Measurements from ENCODE around the gene XYLT1.

DNA sequence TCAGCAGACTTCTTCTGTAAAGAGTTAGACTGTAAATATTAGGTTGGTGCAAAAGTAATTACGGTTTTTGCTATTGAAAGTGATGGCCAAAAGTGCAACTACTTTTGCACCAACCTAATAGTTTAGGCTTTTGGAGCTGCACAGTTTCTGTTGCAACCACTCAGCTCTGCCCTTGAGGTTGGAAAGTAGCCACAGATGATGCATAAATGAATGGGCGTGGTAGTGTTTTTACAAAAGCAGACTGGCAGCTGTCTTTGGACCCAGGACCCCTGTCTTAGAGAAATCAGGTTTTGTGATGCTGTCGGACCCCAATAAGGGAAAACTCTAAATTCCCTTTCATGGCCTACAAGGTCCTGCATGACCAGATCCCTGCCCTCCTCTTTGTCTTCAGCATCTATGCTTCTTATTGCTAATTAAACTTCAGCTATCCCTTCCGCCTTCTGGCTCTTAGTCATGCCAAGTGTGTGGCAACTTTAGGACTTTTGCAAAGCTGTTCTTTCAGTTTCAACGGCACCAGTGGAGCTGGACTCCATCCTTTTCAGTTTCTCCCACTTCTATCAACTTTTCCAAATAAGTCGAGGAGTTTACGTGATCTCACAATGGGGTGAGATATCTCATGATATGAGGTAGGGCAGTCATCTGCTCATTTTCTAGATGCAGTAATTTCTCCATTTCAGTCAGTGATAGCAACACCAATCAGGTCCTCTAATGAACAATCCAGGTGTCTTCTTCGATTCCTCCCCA is 232.3 kb downstream of the XYLT1 start:
- no peak for TF ChIP-seq NFRKB (IDR thresholded peaks at IDR 0.05; ENCODE audit: low read depth)
- TF ChIP-seq, protein P1, sequence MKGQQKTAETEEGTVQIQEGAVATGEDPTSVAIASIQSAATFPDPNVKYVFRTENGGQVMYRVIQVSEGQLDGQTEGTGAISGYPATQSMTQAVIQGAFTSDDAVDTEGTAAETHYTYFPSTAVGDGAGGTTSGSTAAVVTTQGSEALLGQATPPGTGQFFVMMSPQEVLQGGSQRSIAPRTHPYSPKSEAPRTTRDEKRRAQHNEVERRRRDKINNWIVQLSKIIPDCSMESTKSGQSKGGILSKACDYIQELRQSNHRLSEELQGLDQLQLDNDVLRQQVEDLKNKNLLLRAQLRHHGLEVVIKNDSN (CRISPR knock-in tag; IDR thresholded peaks at IDR 0.05), result no peak
- TF ChIP-seq GATAD2A (IDR thresholded peaks at IDR 0.05), result no peak
- no peak for TF ChIP-seq BRF1 (IDR thresholded peaks at IDR 0.05; ENCODE audit: borderline replicate concordance, extremely low read depth, insufficient read length)
- TF ChIP-seq ZNF121 (CRISPR knock-in tag; conservative IDR thresholded peaks at IDR 0.05), result no peak
- TF ChIP-seq CBX3 (IDR thresholded peaks at IDR 0.05; ENCODE audit: borderline replicate concordance in 1 of 2, low read length in 2 of 2), result no peak
- TF ChIP-seq, protein P2, sequence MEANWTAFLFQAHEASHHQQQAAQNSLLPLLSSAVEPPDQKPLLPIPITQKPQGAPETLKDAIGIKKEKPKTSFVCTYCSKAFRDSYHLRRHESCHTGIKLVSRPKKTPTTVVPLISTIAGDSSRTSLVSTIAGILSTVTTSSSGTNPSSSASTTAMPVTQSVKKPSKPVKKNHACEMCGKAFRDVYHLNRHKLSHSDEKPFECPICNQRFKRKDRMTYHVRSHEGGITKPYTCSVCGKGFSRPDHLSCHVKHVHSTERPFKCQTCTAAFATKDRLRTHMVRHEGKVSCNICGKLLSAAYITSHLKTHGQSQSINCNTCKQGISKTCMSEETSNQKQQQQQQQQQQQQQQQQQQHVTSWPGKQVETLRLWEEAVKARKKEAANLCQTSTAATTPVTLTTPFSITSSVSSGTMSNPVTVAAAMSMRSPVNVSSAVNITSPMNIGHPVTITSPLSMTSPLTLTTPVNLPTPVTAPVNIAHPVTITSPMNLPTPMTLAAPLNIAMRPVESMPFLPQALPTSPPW (CRISPR knock-in tag; IDR thresholded peaks at IDR 0.05), result no peak
- TF ChIP-seq, protein P3, sequence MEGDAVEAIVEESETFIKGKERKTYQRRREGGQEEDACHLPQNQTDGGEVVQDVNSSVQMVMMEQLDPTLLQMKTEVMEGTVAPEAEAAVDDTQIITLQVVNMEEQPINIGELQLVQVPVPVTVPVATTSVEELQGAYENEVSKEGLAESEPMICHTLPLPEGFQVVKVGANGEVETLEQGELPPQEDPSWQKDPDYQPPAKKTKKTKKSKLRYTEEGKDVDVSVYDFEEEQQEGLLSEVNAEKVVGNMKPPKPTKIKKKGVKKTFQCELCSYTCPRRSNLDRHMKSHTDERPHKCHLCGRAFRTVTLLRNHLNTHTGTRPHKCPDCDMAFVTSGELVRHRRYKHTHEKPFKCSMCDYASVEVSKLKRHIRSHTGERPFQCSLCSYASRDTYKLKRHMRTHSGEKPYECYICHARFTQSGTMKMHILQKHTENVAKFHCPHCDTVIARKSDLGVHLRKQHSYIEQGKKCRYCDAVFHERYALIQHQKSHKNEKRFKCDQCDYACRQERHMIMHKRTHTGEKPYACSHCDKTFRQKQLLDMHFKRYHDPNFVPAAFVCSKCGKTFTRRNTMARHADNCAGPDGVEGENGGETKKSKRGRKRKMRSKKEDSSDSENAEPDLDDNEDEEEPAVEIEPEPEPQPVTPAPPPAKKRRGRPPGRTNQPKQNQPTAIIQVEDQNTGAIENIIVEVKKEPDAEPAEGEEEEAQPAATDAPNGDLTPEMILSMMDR (IDR thresholded peaks at IDR 0.05 in 2 of 3, conservative IDR thresholded peaks at IDR 0.05 in 1 of 3; ENCODE audit: insufficient read depth in 2 of 3, low read depth in 1 of 3, low read length in 3 of 3), result no peak
- no peak for TF ChIP-seq ELF1 (tag; IDR thresholded peaks at IDR 0.05)
- no peak for TF ChIP-seq NR2C1 (IDR thresholded peaks at IDR 0.05)
- no peak for TF ChIP-seq NR2C1 (tag; IDR thresholded peaks at IDR 0.05)
- TF ChIP-seq RAD21 (CRISPR knock-in tag; conservative IDR thresholded peaks at IDR 0.05 in 1 of 2, IDR thresholded peaks at IDR 0.05 in 1 of 2), result no peak

Measured in K562 (cell line).